Femur (tissue), 1 donor: Measurements from ENCODE around the gene RABGEF1.
"Not testable (repeated sequence)": the region's sequence is repeated elsewhere in the genome, so short reads cannot be mapped to it uniquely, and the experiment has no call there.

Experiments
- DNase-seq: peaks from one replicate; pipeline ENCODE4 v3.0.0-alpha.2; 2017

Gene RABGEF1

GRCh38 chr7:66735850-66736249 lies 4.7 kb upstream of the RABGEF1 start:
- DNase-seq, result no peak

- DNase-seq, result no peak
Measured at GRCh38 chr7:66736892-66737291, 3.6 kb upstream of the RABGEF1 start.

- no peak for DNase-seq
Measured at GRCh38 chr7:66737667-66738066, 2.9 kb upstream of the RABGEF1 start.

GRCh38 chr7:66739477-66739876 lies 1.1 kb upstream of the RABGEF1 start:
- DNase-seq, result no peak

GRCh38 chr7:66739953-66740301 lies 606 bp upstream of the RABGEF1 start:
- no peak for DNase-seq

GRCh38 chr7:66740980-66741709 lies 612 bp downstream of the RABGEF1 start:
- DNase-seq, result peak; percentile 72

GRCh38 chr7:66741710-66742049 lies 1.1 kb downstream of the RABGEF1 start:
- DNase-seq, result peak; percentile 30

- not testable (repeated sequence) for DNase-seq
Measured at GRCh38 chr7:66742298-66742697, 1.8 kb downstream of the RABGEF1 start.

GRCh38 chr7:66743920-66744319 lies 3.4 kb downstream of the RABGEF1 start:
- DNase-seq, result no peak

- DNase-seq, result no peak
Measured at GRCh38 chr7:66747385-66747784, 6.9 kb downstream of the RABGEF1 start.

- no peak for DNase-seq
Measured at GRCh38 chr7:66747881-66748511, 7.5 kb downstream of the RABGEF1 start.

- DNase-seq, result no peak
Measured at GRCh38 chr7:66748791-66749190, 8.3 kb downstream of the RABGEF1 start.

GRCh38 chr7:66751945-66752344 lies 11.4 kb downstream of the RABGEF1 start:
- DNase-seq, result no peak

- DNase-seq, result no peak
Measured at GRCh38 chr7:66754541-66754940, 14.0 kb downstream of the RABGEF1 start.

- not testable (repeated sequence) for DNase-seq
Measured at GRCh38 chr7:66755059-66755458, 14.5 kb downstream of the RABGEF1 start.

- not testable (repeated sequence) for DNase-seq
Measured at GRCh38 chr7:66756227-66756626, 15.7 kb downstream of the RABGEF1 start.

- no peak for DNase-seq
Measured at GRCh38 chr7:66756889-66757288, 16.4 kb downstream of the RABGEF1 start.

- DNase-seq, result no peak
Measured at GRCh38 chr7:66757939-66758338, 17.4 kb downstream of the RABGEF1 start.

GRCh38 chr7:66758950-66759628 lies 18.6 kb downstream of the RABGEF1 start:
- peak; percentile 35 for DNase-seq

- DNase-seq, result not testable (repeated sequence)
Measured at GRCh38 chr7:66763183-66763582, 22.6 kb downstream of the RABGEF1 start.

GRCh38 chr7:66763633-66764355 lies 23.3 kb downstream of the RABGEF1 start:
- not testable (repeated sequence) for DNase-seq

GRCh38 chr7:66764905-66765304 lies 24.4 kb downstream of the RABGEF1 start:
- DNase-seq, result not testable (repeated sequence)

- not testable (repeated sequence) for DNase-seq
Measured at GRCh38 chr7:66765322-66766025, 24.9 kb downstream of the RABGEF1 start.
